ENCODE data around the gene OTUD7B.

The OTUD7B gene

GRCh38 chr1:149927563-149928400, 82.7 kb downstream of the OTUD7B start, which contains the start of gene SF3B4:
Gene SF3B4 (minus strand): TSS chr1:149927803. CDS start chr1:149927759, 44 bp downstream.
- peak; percentile 64 for TF ChIP-seq FOXP2 (optimal IDR thresholded peaks at IDR 0.05; ENCODE audit: borderline replicate concordance, extremely low read depth, extremely low read length, insufficient read depth)
- peak; percentile 55; the same call in 1 of the 2 replicates for TF ChIP-seq SIN3A (IDR thresholded peaks at IDR 0.05; ENCODE audit: borderline replicate concordance, insufficient read depth, low read length)
- TF ChIP-seq TAF1 (IDR thresholded peaks at IDR 0.05; ENCODE audit: borderline replicate concordance, insufficient read depth, low read length), result peak; percentile 76
- peak; percentile 98 for TF ChIP-seq POLR2AphosphoS5 (IDR thresholded peaks at IDR 0.05; ENCODE audit: low read depth, low read length)
- TF ChIP-seq REST (IDR thresholded peaks at IDR 0.05; ENCODE audit: insufficient read depth in 1 of 2, low read depth in 2 of 2, low read length in 2 of 2), result no peak

DNA sequence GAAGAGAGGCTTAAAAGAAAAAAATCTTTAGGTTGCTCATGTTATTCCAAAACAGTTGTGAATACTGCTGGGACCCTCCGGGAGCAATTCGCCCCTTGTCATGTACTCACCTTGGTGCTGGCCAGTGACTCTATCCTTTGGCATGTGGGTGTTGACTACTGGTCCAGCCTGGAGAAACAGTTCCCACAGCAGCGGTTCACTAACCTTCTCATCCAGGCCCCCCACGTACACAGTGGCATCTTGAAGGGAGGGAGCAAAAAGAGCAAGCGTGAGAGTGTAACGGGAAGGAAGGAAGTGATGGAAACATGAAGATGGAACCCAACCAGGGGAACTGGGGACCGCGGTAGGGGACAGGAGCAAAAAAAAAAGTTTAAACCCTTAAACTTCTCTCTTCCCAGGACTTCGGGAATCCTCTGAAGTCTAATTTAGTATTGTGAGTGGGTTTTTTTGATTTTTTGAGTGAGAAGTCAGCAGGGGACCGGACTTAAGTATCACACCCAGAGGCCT, 83.4 kb downstream of the OTUD7B start:
- TF ChIP-seq FOXP2 (optimal IDR thresholded peaks at IDR 0.05; ENCODE audit: borderline replicate concordance, extremely low read depth, extremely low read length, insufficient read depth), result no peak
- TF ChIP-seq TAF1 (IDR thresholded peaks at IDR 0.05; ENCODE audit: borderline replicate concordance, insufficient read depth, low read length), result no peak
- no peak for TF ChIP-seq SIN3A (IDR thresholded peaks at IDR 0.05; ENCODE audit: borderline replicate concordance, insufficient read depth, low read length)
- TF ChIP-seq REST (IDR thresholded peaks at IDR 0.05; ENCODE audit: insufficient read depth in 1 of 2, low read depth in 2 of 2, low read length in 2 of 2), result no peak
- no peak for TF ChIP-seq POLR2AphosphoS5 (IDR thresholded peaks at IDR 0.05; ENCODE audit: low read depth, low read length)

GRCh38 chr1:149926296-149926695, 84.2 kb downstream of the OTUD7B start:
- TF ChIP-seq POLR2AphosphoS5 (IDR thresholded peaks at IDR 0.05; ENCODE audit: low read depth, low read length) (no peak), FOXP2 (optimal IDR thresholded peaks at IDR 0.05; ENCODE audit: borderline replicate concordance, extremely low read depth, extremely low read length, insufficient read depth) (no peak)

DNA sequence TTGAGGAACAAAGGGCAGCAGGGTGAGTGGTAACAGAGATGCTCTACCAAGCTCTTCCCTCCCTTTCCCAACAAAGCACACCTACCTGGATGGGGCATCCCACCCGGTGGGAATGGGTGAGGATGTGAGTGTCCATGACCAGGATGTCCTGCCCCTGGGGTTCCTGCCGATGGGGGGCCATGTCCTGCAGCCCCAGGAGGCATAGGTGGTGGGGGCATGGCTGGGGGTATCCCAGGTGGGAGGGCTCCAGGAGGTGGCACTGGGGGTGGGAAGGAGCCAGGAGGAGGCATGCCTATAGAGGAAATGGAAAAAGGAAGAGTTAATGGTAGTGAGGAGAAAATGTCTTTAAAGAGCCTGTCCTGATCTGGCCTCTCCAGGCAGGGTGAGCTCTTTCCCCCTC, 84.8 kb downstream of the OTUD7B start:
- TF ChIP-seq POLR2AphosphoS5 (IDR thresholded peaks at IDR 0.05; ENCODE audit: low read depth, low read length), result no peak
- TF ChIP-seq SIN3A (IDR thresholded peaks at IDR 0.05; ENCODE audit: borderline replicate concordance, insufficient read depth, low read length), result no peak
- TF ChIP-seq FOXP2 (optimal IDR thresholded peaks at IDR 0.05; ENCODE audit: borderline replicate concordance, extremely low read depth, extremely low read length, insufficient read depth), result no peak
- TF ChIP-seq REST (IDR thresholded peaks at IDR 0.05; ENCODE audit: insufficient read depth in 1 of 2, low read depth in 2 of 2, low read length in 2 of 2), result no peak
- no peak for TF ChIP-seq TAF1 (IDR thresholded peaks at IDR 0.05; ENCODE audit: borderline replicate concordance, insufficient read depth, low read length)

DNA sequence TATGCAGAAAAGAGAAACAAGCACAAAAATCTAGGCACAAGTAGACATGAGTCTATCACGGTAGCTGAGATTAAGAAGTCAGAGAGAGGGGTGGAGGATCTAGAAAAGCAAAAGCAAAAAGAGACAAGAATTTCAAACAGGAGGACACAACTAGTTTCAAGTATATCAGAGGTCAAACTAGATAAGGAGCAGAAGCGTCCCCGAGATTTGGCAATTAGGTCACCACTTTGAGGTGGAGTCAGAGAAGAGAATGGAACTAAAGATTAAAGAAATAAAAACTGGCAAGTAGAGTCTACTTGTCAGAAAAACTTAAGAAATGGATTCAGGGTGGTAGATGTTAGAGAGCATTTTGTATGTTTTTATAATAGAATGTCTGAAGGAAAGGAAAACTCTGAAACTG, 85.2 kb downstream of the OTUD7B start:
- no peak for TF ChIP-seq SIN3A (IDR thresholded peaks at IDR 0.05; ENCODE audit: borderline replicate concordance, insufficient read depth, low read length)
- TF ChIP-seq POLR2AphosphoS5 (IDR thresholded peaks at IDR 0.05; ENCODE audit: low read depth, low read length), result no peak
- TF ChIP-seq FOXP2 (optimal IDR thresholded peaks at IDR 0.05; ENCODE audit: borderline replicate concordance, extremely low read depth, extremely low read length, insufficient read depth), result no peak
- no peak for TF ChIP-seq REST (IDR thresholded peaks at IDR 0.05; ENCODE audit: insufficient read depth in 1 of 2, low read depth in 2 of 2, low read length in 2 of 2)
- TF ChIP-seq TAF1 (IDR thresholded peaks at IDR 0.05; ENCODE audit: borderline replicate concordance, insufficient read depth, low read length), result no peak

Data from PFSK-1 (cell line).